Right lobe of liver (tissue), 6 donors: ENCODE measurements around the gene FLYWCH1. TPM values are rescaled to one million over a fixed set of nuclear protein-coding genes. Genes with fewer than 3 reads are reported as not detected.

Experiments used
- ATAC-seq, 4 donors: fragments of 200-7000 bp; cut with Tn5 transposase; one replicate each; pipeline ENCODE4 v1.9.1; 2020; ENCODE audit warnings: mild to moderate bottlenecking in 4 of 4, moderate library complexity in 4 of 4
- DNase-seq, 3 donors: peaks; one replicate each; pipeline ENCODE4 v3.0.0-alpha.2; 2020
- H3K27ac ChIP-seq, 3 donors: fragments of 200-600 bp; one replicate each; pipeline ENCODE4 v1.8.0; 2022
- H3K27me3 ChIP-seq, 2 donors: fragments of 200-600 bp; one replicate each; pipeline ENCODE4 v1.8.0; 2022
- H3K36me3 ChIP-seq, 4 donors: fragments of 200-600 bp; sonication (generic) in 1 of 4; one replicate each; pipeline versions ENCODE4 v1.5.1 to v1.8.0; 2017 to 2022; ENCODE audit warnings: control low read depth in 1 of 4
- H3K4me1 ChIP-seq, 4 donors: fragments of 200-600 bp; sonication (generic) in 1 of 4; one replicate each; pipeline versions ENCODE4 v1.5.1 to v1.8.0; 2017 to 2022; ENCODE audit warnings: control low read depth in 1 of 4
- H3K4me3 ChIP-seq, 3 donors: fragments of 200-600 bp; one replicate each; pipeline ENCODE4 v1.8.0; 2022
- H3K9me3 ChIP-seq, 4 donors: fragments of 200-600 bp; sonication (generic) in 1 of 4; one replicate each; pipeline versions ENCODE4 v1.5.1 to v1.8.0; 2017 to 2022; ENCODE audit warnings: control low read depth in 1 of 4
- POLR2A ChIP-seq: fragments of 450-650 bp; IDR thresholded peaks from one replicate; pipeline ENCODE4 v1.6.1; 2017; ENCODE audit warnings: antibody characterized with exemption, mild to moderate bottlenecking
- WGBS: methylation state at CpG from one replicate; pipeline ENCODE4 v1.1.6; 2018; ENCODE audit warnings: low coverage, low lambda C conversion rate; ENCODE audit not compliant: insufficient coverage; ENCODE audit errors: missing lambda C conversion rate; 5-methylcytosine and 5-hydroxymethylcytosine counted together
- intact Hi-C, 2 donors: fragments of 100-400 bp; cut with DNase I; formaldehyde crosslinking; loops; one replicate each; pipeline versions ENCODE4 v1.11.2 to v1.14.1; 2022
- small RNA-seq, 2 experiments: library from RNA; depleted of rRNA; stranded (forward); fragments of <200 nt; gene quantifications; one replicate each; pipeline ENCODE3, GENCODE V24; 2016
- total RNA-seq, 6 experiments: library from RNA; depleted of rRNA in 2 of 6; stranded (reverse); fragments of >200 nt in 2 of 6; fragmentation: NEBNext Ultra II Directional in 3 of 6; extraction: Animal tissue kit (Norgen Biotek cat#: 25700) in 3 of 6; gene quantifications; one replicate each; pipeline versions ENCODE4 v1.1.0 to v1.2.4, GENCODE V29; 2016 to 2023
- TF ChIP-seq, protein P1 (sequence below), 4 donors: fragments of 200-600 bp in 3 of 4; fragments of 450-650 bp in 1 of 4; IDR thresholded peaks; one replicate each; pipeline versions ENCODE4 v1.5.1 to v1.8.0; 2016 to 2022; ENCODE audit warnings: antibody characterized with exemption in 4 of 4, mild to moderate bottlenecking in 2 of 4
- donor health status: DM: no; HTN: yes; CAD: no.
- donor health status: DM: no; HTN: no; CAD: no.
- donor health status: DM: no; HTN: no; CAD: no.
- donor health status: DM: no; HTN: yes; CAD: no.
- donor health status: DM: no; HTN: yes; CAD: no.

FLYWCH1 gene
- total RNA-seq, 6 experiments from 2014 or later: 9.3 to 19.8 (median 15.1) TPM

DNA sequence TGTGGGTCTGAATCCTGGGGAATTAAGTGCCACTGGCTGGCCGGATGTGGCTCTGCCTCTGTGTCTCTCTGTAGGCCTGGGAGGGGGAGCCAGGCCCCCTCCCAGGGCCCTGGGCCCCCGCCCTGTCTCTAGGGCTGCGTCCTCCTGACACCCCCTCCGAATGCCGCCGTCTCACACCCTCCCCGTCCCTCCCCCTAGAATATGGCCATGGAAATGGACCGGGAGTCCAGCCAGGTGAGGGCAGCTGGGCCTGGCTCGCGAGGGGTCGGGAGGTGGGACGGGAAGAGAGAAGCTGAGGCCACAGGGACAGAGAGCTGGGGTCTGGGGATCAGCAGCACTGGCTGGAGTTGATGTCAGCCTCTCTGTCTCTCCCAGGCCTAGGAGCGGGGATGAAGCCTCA, 84.6 kb downstream of the FLYWCH1 start:
- DNase-seq: no peak
- Histone ChIP-seq H3K9me3 (no peaks in the 10 kb centered on the region), H3K27me3 (no peaks in the 10 kb centered on the region), H3K4me3 (no peak overlapping the region), H3K36me3 (no peaks in the 10 kb centered on the region), H3K4me1 (no peaks in the 10 kb centered on the region), H3K27ac (no peak overlapping the region)
- 75% methylated on average over 5 of the region's 13 CpGs for WGBS
- no peak for TF ChIP-seq POLR2A
- TF ChIP-seq, protein P1, sequence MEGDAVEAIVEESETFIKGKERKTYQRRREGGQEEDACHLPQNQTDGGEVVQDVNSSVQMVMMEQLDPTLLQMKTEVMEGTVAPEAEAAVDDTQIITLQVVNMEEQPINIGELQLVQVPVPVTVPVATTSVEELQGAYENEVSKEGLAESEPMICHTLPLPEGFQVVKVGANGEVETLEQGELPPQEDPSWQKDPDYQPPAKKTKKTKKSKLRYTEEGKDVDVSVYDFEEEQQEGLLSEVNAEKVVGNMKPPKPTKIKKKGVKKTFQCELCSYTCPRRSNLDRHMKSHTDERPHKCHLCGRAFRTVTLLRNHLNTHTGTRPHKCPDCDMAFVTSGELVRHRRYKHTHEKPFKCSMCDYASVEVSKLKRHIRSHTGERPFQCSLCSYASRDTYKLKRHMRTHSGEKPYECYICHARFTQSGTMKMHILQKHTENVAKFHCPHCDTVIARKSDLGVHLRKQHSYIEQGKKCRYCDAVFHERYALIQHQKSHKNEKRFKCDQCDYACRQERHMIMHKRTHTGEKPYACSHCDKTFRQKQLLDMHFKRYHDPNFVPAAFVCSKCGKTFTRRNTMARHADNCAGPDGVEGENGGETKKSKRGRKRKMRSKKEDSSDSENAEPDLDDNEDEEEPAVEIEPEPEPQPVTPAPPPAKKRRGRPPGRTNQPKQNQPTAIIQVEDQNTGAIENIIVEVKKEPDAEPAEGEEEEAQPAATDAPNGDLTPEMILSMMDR (IDR thresholded peaks at IDR 0.05): no peak
- no peak for ATAC-seq
- intact Hi-C loops: no loop called here

DNA sequence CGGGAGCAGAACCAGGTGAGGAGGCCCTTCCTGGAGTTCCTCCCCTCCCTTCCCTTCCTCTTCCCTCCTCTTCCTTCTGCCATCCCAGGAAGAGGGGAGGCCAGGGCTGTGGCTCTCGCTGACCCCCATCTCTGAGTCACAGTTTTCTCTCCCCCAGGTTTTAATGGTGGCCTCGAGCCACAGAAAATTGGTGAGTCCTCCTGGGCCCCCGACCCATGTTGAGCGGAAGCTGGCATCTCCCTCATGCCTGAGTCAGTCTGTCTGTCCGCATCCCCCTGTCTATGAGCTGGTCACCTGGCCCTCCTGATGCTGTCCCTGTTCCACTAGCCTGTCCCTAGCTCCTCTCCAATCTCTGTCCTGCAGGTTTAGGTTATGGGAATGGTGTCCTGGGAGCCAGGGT, 88.2 kb downstream of the FLYWCH1 start:
- DNase-seq (no peak), ATAC-seq (no peak)
- Histone ChIP-seq H3K27me3 (no peaks in the 10 kb centered on the region), H3K4me1 (no peaks in the 10 kb centered on the region), H3K4me3 (no peak overlapping the region), H3K27ac (no peak overlapping the region), H3K36me3 (no peaks in the 10 kb centered on the region), H3K9me3 (no peaks in the 10 kb centered on the region)
- intact Hi-C loops: no loop called here
- no peak for TF ChIP-seq POLR2A
- TF ChIP-seq, protein P1 (IDR thresholded peaks at IDR 0.05): no peak
- WGBS: 82% methylated on average over 5 of the region's 6 CpGs

DNA sequence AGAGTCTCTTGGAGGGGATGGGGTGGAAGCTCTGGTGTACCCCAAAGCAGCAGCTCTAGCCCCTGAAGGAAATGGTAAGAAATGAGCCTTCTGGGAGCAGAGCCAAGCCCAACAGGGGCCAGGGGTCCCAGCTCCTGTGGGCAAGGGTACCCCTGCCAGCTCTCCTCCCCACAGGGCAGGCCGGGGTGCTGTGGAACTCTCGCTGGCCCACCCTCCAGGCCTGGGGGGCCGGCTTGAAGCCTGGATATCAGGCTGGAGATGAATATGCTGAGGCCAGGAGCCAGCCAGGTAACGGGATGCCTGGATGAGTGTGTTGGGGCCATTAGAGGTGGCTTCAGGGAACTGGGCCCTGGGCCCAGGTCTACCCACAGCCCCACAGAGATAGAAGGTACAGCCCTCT, 88.8 kb downstream of the FLYWCH1 start:
- TF ChIP-seq POLR2A: no peak
- TF ChIP-seq, protein P1 (IDR thresholded peaks at IDR 0.05): no peak
- Histone ChIP-seq H3K27me3 (no peaks in the 10 kb centered on the region), H3K36me3 (no peaks in the 10 kb centered on the region), H3K27ac (no peak overlapping the region), H3K9me3 (no peaks in the 10 kb centered on the region), H3K4me3 (no peak overlapping the region), H3K4me1 (peaks cover 0 to 6% (median under 1%) of the 10 kb centered on the region in 4 donors)
- ATAC-seq (no peak), DNase-seq (no peak)
- WGBS: 72% methylated on average over 4 of the region's 4 CpGs
- intact Hi-C loops: no loop called here

Small RNA genes within 50 kb of the gene (small RNA-seq; reads per million reads assigned to genes)
- gene LINC00514: 0 reads per million in 2 experiments

Other genes with a start within 250 kb of the FLYWCH1 start
- 10 to 100 TPM in 4 of 6 experiments, 1 to 10 TPM in 2; 7.3 to 22.8 (median 11.1) TPM for gene KCTD5, start 229.4 kb upstream of the FLYWCH1 start, total RNA-seq
- under 1 TPM in 4 of 6 experiments, not detected in 2; 0.13 to 0.98 (median 0.49) TPM for gene PRSS27, start 191.7 kb upstream of the FLYWCH1 start, total RNA-seq
- 100 to 1,000 TPM; 111 to 419 (median 289) TPM for gene SRRM2, start 159.3 kb upstream of the FLYWCH1 start, total RNA-seq
- gene ELOB, start 134.7 kb upstream of the FLYWCH1 start, total RNA-seq: 100 to 1,000 TPM in 5 of 6 experiments, 10 to 100 TPM in 1; 97.5 to 521 (median 122) TPM
- gene PRSS33, start 124.4 kb upstream of the FLYWCH1 start, total RNA-seq: not detected
- gene PRSS41, start 113.5 kb upstream of the FLYWCH1 start, total RNA-seq: not detected
- gene PRSS21, start 94.7 kb upstream of the FLYWCH1 start, total RNA-seq: not detected
- gene ZG16B, start 81.6 kb upstream of the FLYWCH1 start, total RNA-seq: 1 to 10 TPM in 1 of 6 experiments, under 1 TPM in 3, not detected in 2; 0.24 to 1.6 (median 0.50) TPM
- gene PRSS22, start 53.8 kb upstream of the FLYWCH1 start, total RNA-seq: 1 to 10 TPM in 2 of 6 experiments, under 1 TPM in 3, not detected in 1; 0.18 to 2.1 (median 0.84) TPM
- 10 to 100 TPM in 2 of 6 experiments, 1 to 10 TPM in 4; 3.6 to 18.9 (median 5.6) TPM for gene FLYWCH2, start 28.7 kb upstream of the FLYWCH1 start, total RNA-seq
- gene KREMEN2, start 52.3 kb downstream of the FLYWCH1 start, total RNA-seq: not detected
- gene PAQR4, start 57.4 kb downstream of the FLYWCH1 start, total RNA-seq: 1 to 10 TPM in 4 of 6 experiments, under 1 TPM in 2; 0.93 to 6.1 (median 3.3) TPM
- 1 to 10 TPM in 5 of 6 experiments, under 1 TPM in 1; 0.68 to 6.5 (median 1.7) TPM for gene PKMYT1, start 68.5 kb downstream of the FLYWCH1 start, total RNA-seq
- gene CLDN9, start 101.0 kb downstream of the FLYWCH1 start, total RNA-seq: 1 to 10 TPM in 2 of 6 experiments, under 1 TPM in 4; 0.25 to 1.7 (median 0.92) TPM
- gene CLDN6, start 106.3 kb downstream of the FLYWCH1 start, total RNA-seq: 1 to 10 TPM in 1 of 6 experiments, not detected in 5; 2.9 TPM
- gene TNFRSF12A, start 108.4 kb downstream of the FLYWCH1 start, total RNA-seq: 100 to 1,000 TPM in 3 of 6 experiments, 10 to 100 TPM in 1, 1 to 10 TPM in 2; 5.2 to 284 (median 69.4) TPM
- 10 to 100 TPM in 5 of 6 experiments, 1 to 10 TPM in 1; 9.7 to 14.6 (median 12.1) TPM for gene HCFC1R1, start 112.0 kb downstream of the FLYWCH1 start, total RNA-seq
- gene THOC6, start 112.1 kb downstream of the FLYWCH1 start, total RNA-seq: 10 to 100 TPM in 2 of 6 experiments, 1 to 10 TPM in 4; 7.7 to 15.7 (median 9.7) TPM
- under 1 TPM in 5 of 6 experiments, not detected in 1; 0.11 to 0.58 (median 0.48) TPM for gene BICDL2, start 125.0 kb downstream of the FLYWCH1 start, total RNA-seq
- gene MMP25, start 134.6 kb downstream of the FLYWCH1 start, total RNA-seq: 1 to 10 TPM; 1.3 to 2.0 (median 1.6) TPM
- 1,000 to 10,000 TPM in 2 of 6 experiments, 100 to 1,000 TPM in 4; 204 to 1,268 (median 669) TPM for gene IL32, start 153.7 kb downstream of the FLYWCH1 start, total RNA-seq
- not detected for gene ZSCAN10, start 187.4 kb downstream of the FLYWCH1 start, total RNA-seq
- gene ZNF205, start 200.7 kb downstream of the FLYWCH1 start, total RNA-seq: 1 to 10 TPM; 4.0 to 8.4 (median 5.4) TPM
- gene ZNF213, start 223.1 kb downstream of the FLYWCH1 start, total RNA-seq: 1 to 10 TPM; 1.3 to 4.4 (median 1.7) TPM